NCI-H2107 treated with DMSO at 0.1 percent for 48 hours (cell line): ENCODE data around the gene NRP1.
"Not testable (repeated sequence)": the region's sequence is repeated elsewhere in the genome, so short reads cannot be mapped to it uniquely, and the experiment has no call there.

Experiments
- DNase-seq: peaks from one replicate; lab custom pipeline; 2025; ENCODE audit not compliant: unreplicated experiment; lab: John Stamatoyannopoulos, UW

The NRP1 gene

GRCh38 chr10:33334153-33334804, at the start of gene NRP1:
Gene NRP1 (minus strand): TSS chr10:33334667. CDS start chr10:33334382, 285 bp downstream.
- no peak for DNase-seq

GRCh38 chr10:33384201-33384600, 49.7 kb upstream of the NRP1 start:
- not testable (repeated sequence) for DNase-seq

GRCh38 chr10:33382921-33383713, 48.6 kb upstream of the NRP1 start:
- DNase-seq: no peak

- no peak for DNase-seq
Observed at GRCh38 chr10:33382216-33382600, 47.7 kb upstream of the NRP1 start.

DNA sequence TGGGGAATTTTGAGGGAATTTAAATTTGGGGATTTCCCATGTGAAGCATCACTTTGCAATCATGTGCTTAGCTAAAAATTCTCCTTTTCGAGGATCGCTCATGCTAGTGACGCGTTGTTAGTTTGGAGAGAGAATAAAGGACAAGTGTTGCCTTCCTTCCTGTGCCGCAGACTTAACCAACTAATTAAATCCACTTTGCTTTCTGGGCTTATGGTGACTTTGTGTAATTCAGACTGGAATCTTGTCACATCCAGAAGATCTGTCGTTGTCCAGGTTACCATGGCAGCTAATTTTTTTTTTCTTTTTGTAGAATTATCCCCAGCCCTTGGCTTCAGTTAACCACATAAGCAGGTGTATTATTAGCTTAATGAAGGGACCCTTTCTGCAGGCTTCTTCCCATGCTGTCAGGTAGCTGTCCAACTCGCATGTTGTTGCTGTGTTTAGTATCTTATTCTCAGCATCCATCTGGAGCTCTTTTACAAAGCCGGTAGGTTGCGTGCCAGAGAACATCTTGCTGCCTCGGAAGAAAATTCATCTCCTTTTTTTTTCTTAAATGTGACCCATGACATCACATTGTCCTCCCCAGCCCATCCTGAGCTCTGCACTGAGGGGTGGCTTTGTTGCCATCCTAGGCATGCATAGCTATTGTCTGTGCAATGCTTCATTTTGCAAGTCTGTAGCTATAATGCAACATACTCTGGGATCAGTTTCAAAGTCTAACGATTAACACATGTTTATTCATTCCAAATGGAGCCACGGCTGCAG, 47.2 kb upstream of the NRP1 start:
- DNase-seq: no peak

- DNase-seq: no peak
Observed at GRCh38 chr10:33377658-33378025, 43.2 kb upstream of the NRP1 start.

DNA sequence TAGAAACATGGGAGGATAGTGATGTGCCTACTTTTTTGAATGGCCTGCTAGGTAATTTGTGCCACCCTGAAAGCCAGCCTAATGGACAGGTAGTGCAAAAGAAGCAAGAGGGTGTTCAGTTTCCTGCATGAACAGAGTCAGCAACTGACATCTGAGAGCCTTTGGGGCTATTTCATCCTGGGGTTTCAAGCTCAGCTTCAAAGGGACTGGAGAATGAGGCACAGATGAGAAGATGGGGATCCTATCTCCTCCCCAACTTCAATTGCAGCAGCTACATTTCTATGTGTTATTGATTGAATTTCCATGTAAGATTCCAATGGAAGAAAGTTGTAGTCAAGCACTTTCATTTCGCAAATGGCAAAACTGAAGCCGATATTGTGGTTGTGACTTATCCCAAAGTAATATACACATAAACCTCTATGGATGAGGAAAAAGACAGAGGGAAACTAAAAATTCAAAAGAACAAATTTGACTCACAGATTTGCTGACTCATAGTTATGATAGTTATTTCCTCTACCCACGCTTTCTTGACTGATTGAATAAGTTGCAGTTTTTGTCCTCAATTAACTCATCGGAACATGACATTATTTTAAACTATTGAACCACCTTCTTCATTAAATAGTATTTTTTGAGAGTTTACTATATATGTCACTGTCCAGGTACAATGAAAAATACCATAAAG, 42.6 kb upstream of the NRP1 start:
- DNase-seq: no peak

GRCh38 chr10:33376476-33376875, 42.0 kb upstream of the NRP1 start:
- no peak for DNase-seq

DNA sequence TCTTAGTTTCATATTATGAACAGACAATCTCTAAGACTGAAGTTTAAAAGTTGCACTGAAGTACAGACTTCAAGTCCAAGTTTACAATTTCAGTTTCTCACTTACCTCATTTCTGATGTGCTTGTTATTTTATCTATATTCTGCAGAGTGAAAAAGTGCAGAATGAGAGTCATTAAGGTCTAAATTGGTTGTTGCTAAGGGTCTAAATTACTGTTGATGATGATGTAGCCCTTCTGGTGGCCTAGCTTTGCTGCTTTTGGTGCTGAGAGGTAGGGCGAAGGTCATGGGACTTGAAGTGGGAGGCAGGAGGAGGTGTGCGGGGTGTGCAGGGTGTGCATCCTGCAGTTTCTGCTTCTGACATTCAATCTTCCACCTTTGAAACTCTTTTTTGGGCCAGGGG, 38.8 kb upstream of the NRP1 start:
- no peak for DNase-seq

- no peak for DNase-seq
Observed at GRCh38 chr10:33371234-33371633, 36.8 kb upstream of the NRP1 start.

- DNase-seq: no peak
Observed at GRCh38 chr10:33370434-33370930, 36.0 kb upstream of the NRP1 start.

- DNase-seq: no peak
Observed at GRCh38 chr10:33368086-33368485, 33.6 kb upstream of the NRP1 start.

GRCh38 chr10:33365871-33366411, 31.5 kb upstream of the NRP1 start:
- DNase-seq: no peak

- DNase-seq: no peak
Observed at GRCh38 chr10:33365301-33365700, 30.8 kb upstream of the NRP1 start.

DNA sequence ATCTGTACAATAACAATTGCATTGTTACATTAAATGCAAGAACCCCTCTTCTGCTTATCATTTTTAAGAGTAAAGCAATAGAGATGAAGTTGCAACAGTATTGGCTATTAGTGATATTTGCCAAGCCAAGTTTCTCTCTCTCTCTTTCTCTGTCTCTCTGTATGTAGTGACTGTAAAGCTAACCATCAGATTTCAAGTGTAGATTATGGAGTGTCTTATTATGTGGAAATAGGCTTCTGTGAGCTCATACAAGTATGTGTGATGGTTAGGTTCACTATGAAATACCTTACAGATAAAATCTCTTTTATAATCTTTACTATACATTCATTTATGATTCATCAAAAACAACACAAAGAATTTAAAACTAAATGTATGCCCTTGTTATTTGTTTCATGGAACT, 28.6 kb upstream of the NRP1 start:
- DNase-seq: no peak

DNA sequence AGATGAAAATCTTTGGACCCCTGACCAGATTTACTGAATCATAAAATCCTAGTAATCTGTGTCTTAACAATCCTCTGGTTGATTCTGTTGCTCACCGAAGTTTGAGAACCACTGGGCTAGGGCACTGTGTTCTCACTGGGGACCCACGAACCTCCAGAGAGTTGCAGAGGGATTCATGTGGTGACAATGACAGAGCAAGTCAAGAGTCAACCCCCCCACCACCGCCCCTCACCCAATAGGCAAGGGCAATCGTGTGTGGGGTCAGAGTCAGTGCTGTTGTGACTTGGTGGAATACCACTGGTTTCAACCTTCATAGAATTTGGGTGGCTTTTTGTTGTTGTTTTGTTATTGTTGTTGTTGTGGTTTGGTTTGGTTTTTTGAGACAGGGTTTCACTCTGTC, 23.5 kb upstream of the NRP1 start:
- no peak for DNase-seq

DNA sequence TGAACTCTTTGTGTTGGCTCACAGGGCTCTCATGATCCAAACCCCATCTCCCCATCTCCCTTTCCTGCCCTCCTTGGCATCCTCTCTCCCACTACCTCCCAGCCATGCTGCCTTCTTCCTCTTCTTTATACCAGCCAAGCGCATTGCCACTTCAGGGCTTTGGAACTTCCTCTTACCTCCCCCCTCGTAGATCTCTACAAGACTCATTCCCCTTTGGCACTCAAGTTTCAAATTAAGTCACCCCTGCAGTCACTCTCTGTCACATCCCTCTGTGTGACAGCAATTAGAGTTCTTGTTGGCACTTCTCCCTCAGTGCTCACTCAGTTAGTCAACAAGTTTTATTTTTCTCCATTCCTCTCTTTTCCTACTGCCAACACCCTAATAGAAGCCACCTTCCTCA, 20.8 kb upstream of the NRP1 start:
- DNase-seq: no peak

DNA sequence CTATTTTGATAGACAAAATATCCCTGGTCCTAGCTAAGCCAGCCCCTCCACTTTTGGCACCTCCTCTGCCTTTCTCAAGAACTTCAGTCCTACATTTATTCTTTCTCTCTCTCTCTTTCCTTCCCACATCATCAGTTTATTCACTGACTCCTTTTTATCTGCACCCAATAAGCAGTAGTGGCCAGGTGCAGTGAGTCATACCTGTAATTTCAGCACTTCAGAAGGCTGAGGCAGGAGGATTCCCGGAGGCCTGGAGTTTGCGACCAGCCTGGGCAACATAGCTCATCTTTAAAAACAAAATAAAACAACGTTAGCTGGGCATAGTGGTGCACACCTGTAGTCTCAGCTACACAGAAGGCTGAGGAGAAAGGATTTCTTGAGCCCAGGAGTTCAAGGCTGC, 19.4 kb upstream of the NRP1 start:
- no peak for DNase-seq

- DNase-seq: no peak
Observed at GRCh38 chr10:33353334-33353733, 18.9 kb upstream of the NRP1 start.

GRCh38 chr10:33352615-33353014, 18.1 kb upstream of the NRP1 start:
- DNase-seq: no peak

DNA sequence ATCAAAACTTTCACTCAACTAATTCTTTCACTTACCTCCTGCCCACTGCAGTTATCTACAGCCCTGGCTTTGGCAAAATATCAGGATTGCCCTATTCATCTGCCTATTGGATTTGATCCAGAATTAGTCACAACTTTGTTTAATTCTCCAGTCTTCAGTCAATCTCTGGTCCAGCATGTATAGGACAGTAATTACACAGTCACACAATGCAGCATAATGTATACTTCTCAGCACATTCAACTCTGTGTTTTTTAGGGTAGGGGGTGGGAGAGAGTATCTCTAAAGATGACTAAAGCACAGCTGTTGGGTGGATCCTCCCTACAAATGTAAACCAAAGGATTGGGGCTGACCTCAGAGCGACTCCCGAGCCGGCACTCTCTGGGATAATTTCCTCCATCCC, 17.7 kb upstream of the NRP1 start:
- DNase-seq: no peak
